ENCODE measurements around the gene CDK9.

The CDK9 gene

GRCh38 chr9:127780126-127780885 lies 5.5 kb upstream of the CDK9 start:
- TF ChIP-seq GATA3 (IDR thresholded peaks at IDR 0.05; ENCODE audit: low read depth, low read length) = no peak; the same call in 1 of the 2 replicates
- peak; percentile 93 for TF ChIP-seq GATA2 (IDR thresholded peaks at IDR 0.05; ENCODE audit: low read depth, low read length)

GRCh38 chr9:127781806-127782205 lies 4.0 kb upstream of the CDK9 start:
- TF ChIP-seq GATA2 (IDR thresholded peaks at IDR 0.05; ENCODE audit: low read depth, low read length) = no peak

- TF ChIP-seq GATA2 (IDR thresholded peaks at IDR 0.05; ENCODE audit: low read depth, low read length) (no peak), GATA3 (IDR thresholded peaks at IDR 0.05; ENCODE audit: low read depth, low read length) (no peak)
Observed at GRCh38 chr9:127783111-127784008, 2.5 kb upstream of the CDK9 start.

GRCh38 chr9:127785023-127785932 lies 556 bp upstream of the CDK9 start:
- TF ChIP-seq GATA2 (IDR thresholded peaks at IDR 0.05; ENCODE audit: low read depth, low read length) (no peak), GATA3 (IDR thresholded peaks at IDR 0.05; ENCODE audit: low read depth, low read length) (no peak)

DNA sequence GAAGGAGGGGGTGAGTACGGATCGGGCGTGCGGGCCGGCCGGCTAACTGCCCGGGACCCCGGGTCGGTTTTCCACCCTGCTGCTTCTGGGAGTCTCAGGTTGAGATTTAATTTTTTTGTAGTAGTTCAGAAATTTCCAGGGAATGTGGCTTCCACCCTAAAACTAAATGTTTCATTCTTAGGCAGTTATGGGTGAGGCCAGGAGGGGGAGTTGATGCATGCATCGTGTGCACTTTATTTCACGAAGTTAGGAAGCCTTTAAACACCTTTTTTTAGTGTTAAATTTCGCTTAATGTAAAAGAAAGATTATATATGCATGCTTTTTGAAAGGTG lies 905 bp downstream of the CDK9 start:
- TF ChIP-seq GATA2 (IDR thresholded peaks at IDR 0.05; ENCODE audit: low read depth, low read length) (no peak), GATA3 (IDR thresholded peaks at IDR 0.05; ENCODE audit: low read depth, low read length) (no peak)

- no peak for TF ChIP-seq GATA3 (IDR thresholded peaks at IDR 0.05; ENCODE audit: low read depth, low read length)
- no peak for TF ChIP-seq GATA2 (IDR thresholded peaks at IDR 0.05; ENCODE audit: low read depth, low read length)
Observed at GRCh38 chr9:127788337-127789011, 2.6 kb downstream of the CDK9 start.

DNA sequence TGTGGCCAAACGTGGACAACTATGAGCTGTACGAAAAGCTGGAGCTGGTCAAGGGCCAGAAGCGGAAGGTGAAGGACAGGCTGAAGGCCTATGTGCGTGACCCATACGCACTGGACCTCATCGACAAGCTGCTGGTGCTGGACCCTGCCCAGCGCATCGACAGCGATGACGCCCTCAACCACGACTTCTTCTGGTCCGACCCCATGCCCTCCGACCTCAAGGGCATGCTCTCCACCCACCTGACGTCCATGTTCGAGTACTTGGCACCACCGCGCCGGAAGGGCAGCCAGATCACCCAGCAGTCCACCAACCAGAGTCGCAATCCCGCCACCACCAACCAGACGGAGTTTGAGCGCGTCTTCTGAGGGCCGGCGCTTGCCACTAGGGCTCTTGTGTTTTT lies 3.3 kb downstream of the CDK9 start:
- no peak for TF ChIP-seq GATA2 (IDR thresholded peaks at IDR 0.05; ENCODE audit: low read depth, low read length)
- TF ChIP-seq GATA3 (IDR thresholded peaks at IDR 0.05; ENCODE audit: low read depth, low read length) = no peak

- TF ChIP-seq GATA2 (IDR thresholded peaks at IDR 0.05; ENCODE audit: low read depth, low read length) (no peak), GATA3 (IDR thresholded peaks at IDR 0.05; ENCODE audit: low read depth, low read length) (no peak)
Observed at GRCh38 chr9:127790094-127790855, 4.4 kb downstream of the CDK9 start.

- TF ChIP-seq GATA3 (IDR thresholded peaks at IDR 0.05; ENCODE audit: low read depth, low read length) (no peak), GATA2 (IDR thresholded peaks at IDR 0.05; ENCODE audit: low read depth, low read length) (no peak)
Observed at GRCh38 chr9:127791085-127791484, 5.3 kb downstream of the CDK9 start.

DNA sequence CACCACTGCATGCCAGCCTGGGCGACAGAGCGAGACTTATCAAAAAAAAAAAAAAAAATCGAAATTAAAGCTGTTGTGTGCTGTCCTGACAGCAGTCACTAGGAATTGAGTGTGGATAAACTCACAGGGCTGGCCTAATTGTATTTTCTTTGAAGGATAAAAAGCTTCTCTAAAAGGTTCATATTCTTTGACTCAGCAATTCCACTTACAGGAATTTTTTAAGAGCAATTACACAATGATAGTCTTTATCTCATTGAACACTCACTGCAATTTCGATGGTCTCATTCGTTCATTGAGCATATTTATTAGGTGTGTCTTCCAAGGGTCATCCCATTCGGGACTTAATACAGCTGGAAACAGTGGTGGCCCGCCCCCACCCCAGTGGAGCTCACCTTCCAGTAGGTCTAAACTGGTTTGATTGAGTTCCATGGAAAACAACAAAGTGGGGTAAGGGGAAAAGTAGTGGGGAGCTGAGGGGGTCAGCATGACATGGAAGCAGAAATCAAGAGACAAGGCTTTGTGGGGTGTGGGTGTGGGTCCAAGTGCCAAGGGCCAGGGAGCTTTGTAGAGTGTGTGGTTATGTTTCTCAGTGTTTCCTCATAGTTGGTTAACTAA lies 6.7 kb downstream of the CDK9 start:
- TF ChIP-seq GATA2 (IDR thresholded peaks at IDR 0.05; ENCODE audit: low read depth, low read length) (no peak), GATA3 (IDR thresholded peaks at IDR 0.05; ENCODE audit: low read depth, low read length) (no peak)

DNA sequence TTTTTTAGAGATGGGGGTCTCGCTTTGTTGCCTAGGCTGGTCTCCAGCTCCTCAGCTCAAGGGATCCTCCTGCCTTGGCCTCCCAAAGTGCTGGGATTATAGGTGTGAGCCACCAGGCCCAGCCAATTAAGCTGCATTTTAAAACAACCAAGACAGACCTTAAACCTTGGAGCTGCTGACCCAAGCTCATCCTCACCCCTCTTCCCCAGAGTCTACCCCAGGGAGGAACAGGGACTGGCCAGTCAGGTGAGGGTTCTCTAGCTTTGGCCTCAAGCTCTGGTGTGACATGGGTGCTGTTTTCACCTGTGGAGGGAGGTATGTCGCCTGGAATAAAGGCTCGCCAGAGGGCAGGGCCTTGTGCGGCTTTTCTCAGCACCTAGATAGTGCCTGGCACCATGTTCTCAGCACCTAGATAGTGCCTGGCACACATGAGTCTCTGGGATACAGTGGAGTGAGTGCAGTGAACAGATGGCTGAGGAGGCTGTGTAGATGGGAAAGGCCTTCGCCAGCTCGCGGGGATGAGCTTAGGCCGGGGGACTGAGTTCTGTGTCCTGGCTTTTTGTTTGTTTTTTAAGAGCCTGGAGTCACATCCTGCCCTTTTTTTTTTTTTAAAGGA lies 7.4 kb downstream of the CDK9 start:
- TF ChIP-seq GATA3 (IDR thresholded peaks at IDR 0.05; ENCODE audit: low read depth, low read length) (no peak), GATA2 (IDR thresholded peaks at IDR 0.05; ENCODE audit: low read depth, low read length) (no peak)
